Nephron (organoid): ENCODE results near the gene CCT8.
"Not testable (repeated sequence)": the region's sequence is repeated elsewhere in the genome, so short reads cannot be mapped to it uniquely, and the experiment has no call there.

Source experiments
- H3K27ac Mint-ChIP-seq, 3 experiments: 2 replicates each; pipeline ENCODE4 v1.8.0; 2020; ENCODE audit warnings: mixed read lengths in 3 of 3, mild to moderate bottlenecking in 2 of 3, moderate library complexity in 1 of 3
- H3K27me3 Mint-ChIP-seq: 2 replicates; pipeline ENCODE4 v1.8.0; 2021; ENCODE audit warnings: low read depth, mild to moderate bottlenecking, moderate library complexity, mixed read lengths
- H3K36me3 Mint-ChIP-seq: 2 replicates; pipeline ENCODE4 v1.8.0; 2020; ENCODE audit warnings: low read depth, mixed read lengths
- H3K4me1 Mint-ChIP-seq: 2 replicates; pipeline ENCODE4 v1.8.0; 2020; ENCODE audit warnings: mixed read lengths
- H3K4me3 Mint-ChIP-seq, 3 experiments: 2 replicates each; pipeline ENCODE4 v1.8.0; 2020; ENCODE audit warnings: mild to moderate bottlenecking in 3 of 3, mixed read lengths in 3 of 3, moderate library complexity in 2 of 3
- H3K9me3 Mint-ChIP-seq: 2 replicates; pipeline ENCODE4 v1.8.0; 2020; ENCODE audit warnings: mixed read lengths
- TF ChIP-seq, protein P1 (sequence below), 3 experiments: fragments of 200-600 bp; sonication (generic); IDR thresholded peaks; one replicate each; pipeline ENCODE4 v1.5.0; 2021; ENCODE audit warnings: antibody characterized with exemption in 3 of 3; ENCODE audit not compliant: unreplicated experiment in 3 of 3

The CCT8 gene

DNA sequence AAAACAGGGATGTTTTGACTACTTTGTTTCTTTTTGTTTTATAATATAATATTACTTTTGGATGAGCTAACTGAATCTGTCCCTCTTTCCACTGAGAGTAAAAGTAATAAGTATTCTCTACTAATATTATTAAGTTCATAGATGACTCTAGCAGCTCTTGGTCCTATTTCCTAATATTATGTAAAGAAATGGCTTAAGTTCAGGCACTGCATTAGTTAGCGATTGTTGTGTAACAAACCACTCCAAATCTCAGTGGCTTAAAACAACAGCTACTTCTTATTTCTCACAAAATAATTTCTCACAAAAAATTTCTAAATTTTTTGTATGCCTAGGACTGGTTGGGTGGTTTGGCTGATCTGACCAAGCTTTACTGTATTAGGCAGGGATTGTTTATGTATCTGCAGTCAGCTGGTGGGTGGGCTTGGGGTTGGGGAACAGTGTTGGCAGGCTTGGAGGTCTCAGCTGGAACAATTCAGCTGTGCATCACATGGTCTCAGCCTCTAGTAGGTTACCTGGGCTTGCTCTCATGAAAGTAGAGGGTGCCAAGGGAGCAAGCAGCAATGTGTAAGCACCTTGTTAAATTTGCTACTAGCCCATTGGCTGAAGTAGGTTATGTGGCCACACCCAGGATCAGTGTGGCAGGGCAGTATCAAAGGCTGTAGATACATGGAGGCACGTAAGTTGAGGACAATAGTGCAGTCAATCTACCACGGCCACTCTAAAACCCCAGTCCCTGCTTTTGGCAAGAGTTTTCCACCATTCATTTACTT lies 8.8 kb upstream of the CCT8 start:
- Mint-ChIP-seq H3K36me3 (no peaks in the 10 kb centered on the region), H3K27ac (no peak overlapping the region), H3K27me3 (no peaks in the 10 kb centered on the region), H3K4me1 (peaks cover 8% of the 10 kb centered on the region), H3K9me3 (no peaks in the 10 kb centered on the region), H3K4me3 (no peak overlapping the region)
- TF ChIP-seq, protein P1, sequence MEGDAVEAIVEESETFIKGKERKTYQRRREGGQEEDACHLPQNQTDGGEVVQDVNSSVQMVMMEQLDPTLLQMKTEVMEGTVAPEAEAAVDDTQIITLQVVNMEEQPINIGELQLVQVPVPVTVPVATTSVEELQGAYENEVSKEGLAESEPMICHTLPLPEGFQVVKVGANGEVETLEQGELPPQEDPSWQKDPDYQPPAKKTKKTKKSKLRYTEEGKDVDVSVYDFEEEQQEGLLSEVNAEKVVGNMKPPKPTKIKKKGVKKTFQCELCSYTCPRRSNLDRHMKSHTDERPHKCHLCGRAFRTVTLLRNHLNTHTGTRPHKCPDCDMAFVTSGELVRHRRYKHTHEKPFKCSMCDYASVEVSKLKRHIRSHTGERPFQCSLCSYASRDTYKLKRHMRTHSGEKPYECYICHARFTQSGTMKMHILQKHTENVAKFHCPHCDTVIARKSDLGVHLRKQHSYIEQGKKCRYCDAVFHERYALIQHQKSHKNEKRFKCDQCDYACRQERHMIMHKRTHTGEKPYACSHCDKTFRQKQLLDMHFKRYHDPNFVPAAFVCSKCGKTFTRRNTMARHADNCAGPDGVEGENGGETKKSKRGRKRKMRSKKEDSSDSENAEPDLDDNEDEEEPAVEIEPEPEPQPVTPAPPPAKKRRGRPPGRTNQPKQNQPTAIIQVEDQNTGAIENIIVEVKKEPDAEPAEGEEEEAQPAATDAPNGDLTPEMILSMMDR (IDR thresholded peaks at IDR 0.05; ENCODE audit: unreplicated experiment in 3 of 3), result no peak

DNA sequence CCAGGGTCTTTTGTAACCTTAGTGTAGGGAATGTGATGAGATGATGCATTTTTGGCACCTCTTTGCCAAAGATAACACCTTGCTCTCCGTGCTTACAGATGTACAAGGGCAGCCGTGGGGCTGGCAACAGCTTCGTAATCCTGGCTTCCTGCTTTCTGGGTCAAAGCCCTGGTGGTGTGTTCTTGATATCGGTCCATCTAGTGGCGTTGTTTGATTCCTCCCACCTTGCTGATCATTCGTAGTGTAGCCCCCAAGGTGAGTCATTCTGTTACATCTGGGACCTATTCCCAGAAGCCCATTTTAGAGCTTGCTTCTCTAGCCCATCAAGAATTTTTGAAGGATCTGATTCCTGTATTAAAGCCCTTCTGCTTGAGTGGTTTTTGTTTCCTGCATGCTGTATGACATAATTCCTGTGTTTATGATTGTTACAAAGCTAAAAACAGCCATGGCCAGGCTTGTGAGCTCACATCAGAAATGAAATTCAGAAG lies 7.0 kb upstream of the CCT8 start:
- no peak overlapping the region for H3K4me3 Mint-ChIP-seq
- TF ChIP-seq, protein P1 (IDR thresholded peaks at IDR 0.05; ENCODE audit: unreplicated experiment in 3 of 3), result no peak
- no peaks in the 10 kb centered on the region for H3K9me3 Mint-ChIP-seq

DNA sequence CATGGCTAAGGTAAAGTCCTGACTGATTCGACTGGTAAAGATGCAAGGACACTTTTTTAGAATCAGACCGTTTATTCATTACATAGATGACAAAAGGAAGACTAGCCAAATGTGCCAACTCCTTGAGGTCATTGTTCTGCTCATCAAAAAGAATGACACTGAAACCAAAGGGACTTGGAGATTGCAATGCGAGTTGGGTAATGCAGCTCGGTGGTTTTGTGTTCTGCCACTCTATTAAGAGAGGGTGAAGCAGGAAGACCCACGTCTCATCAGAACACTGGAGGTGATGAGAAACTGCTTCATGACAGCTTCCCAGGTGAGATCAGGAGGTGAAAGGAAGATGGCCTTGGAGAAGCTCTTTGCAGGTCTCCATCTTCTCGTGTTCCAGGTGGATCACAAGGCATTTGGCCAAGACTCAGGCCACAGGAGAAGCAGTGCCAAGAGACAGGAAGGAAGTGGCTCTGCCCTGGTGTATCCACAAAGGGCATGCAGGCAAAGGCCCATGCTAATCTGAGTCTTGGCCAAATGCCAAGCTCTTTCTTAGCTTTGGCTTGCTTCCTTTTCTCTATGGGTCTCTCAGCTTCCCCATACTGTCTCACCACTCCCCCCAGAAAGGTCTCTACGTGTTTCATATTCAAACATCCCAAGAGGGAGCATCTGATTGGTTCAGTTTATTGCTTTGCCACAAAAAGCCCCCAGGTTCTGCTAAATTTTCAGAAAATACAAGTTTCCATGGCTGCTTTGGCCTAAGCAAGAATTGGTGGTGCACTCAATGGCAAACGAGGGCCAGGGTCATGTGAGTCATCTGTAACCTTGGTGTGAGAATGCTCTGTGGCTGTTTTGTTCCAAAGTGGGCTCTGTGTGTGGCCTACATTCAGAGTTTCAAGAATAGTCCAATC lies 5.7 kb upstream of the CCT8 start:
- Mint-ChIP-seq H3K4me3 (no peak overlapping the region), H3K36me3 (no peaks in the 10 kb centered on the region), H3K27ac (no peak overlapping the region), H3K9me3 (no peaks in the 10 kb centered on the region), H3K27me3 (no peaks in the 10 kb centered on the region), H3K4me1 (no peaks in the 10 kb centered on the region)
- TF ChIP-seq, protein P1 (IDR thresholded peaks at IDR 0.05; ENCODE audit: unreplicated experiment in 3 of 3), result no peak

More for the DNA sequence above, 7.0 kb upstream of the CCT8 start:
- no peaks in the 10 kb centered on the region for H3K36me3 Mint-ChIP-seq
- H3K4me1 Mint-ChIP-seq, result no peaks in the 10 kb centered on the region
- no peaks in the 10 kb centered on the region for H3K27me3 Mint-ChIP-seq
- H3K27ac Mint-ChIP-seq, result peak overlapping the region in 1 of 3 experiments; percentile 18

DNA sequence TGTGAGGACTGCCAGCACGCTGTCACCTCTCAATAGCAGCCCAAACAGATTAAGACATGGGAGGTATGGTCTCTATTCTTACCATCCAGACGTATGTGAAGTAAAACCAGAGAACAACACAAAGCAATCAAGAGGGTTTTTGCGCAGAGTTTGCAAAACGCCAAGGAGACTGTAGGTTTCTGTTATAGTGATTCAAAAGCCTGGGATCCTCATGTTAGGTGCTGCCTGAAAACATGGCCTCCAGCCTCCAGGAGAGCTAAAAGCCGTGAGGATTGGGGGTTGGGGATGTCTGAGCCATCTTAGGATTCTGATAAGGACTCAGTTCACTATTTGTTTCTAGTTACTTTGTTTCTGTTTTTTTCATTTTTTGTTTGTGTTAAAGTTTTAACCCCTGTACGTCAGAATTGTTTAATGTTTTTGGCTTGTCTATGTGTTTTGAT lies 4.2 kb upstream of the CCT8 start:
- Mint-ChIP-seq H3K4me1 (peaks cover 14% of the 10 kb centered on the region), H3K9me3 (no peaks in the 10 kb centered on the region), H3K4me3 (no peak overlapping the region), H3K27ac (no peak overlapping the region), H3K27me3 (no peaks in the 10 kb centered on the region), H3K36me3 (no peaks in the 10 kb centered on the region)
- TF ChIP-seq, protein P1 (IDR thresholded peaks at IDR 0.05; ENCODE audit: unreplicated experiment in 3 of 3), result no peak

DNA sequence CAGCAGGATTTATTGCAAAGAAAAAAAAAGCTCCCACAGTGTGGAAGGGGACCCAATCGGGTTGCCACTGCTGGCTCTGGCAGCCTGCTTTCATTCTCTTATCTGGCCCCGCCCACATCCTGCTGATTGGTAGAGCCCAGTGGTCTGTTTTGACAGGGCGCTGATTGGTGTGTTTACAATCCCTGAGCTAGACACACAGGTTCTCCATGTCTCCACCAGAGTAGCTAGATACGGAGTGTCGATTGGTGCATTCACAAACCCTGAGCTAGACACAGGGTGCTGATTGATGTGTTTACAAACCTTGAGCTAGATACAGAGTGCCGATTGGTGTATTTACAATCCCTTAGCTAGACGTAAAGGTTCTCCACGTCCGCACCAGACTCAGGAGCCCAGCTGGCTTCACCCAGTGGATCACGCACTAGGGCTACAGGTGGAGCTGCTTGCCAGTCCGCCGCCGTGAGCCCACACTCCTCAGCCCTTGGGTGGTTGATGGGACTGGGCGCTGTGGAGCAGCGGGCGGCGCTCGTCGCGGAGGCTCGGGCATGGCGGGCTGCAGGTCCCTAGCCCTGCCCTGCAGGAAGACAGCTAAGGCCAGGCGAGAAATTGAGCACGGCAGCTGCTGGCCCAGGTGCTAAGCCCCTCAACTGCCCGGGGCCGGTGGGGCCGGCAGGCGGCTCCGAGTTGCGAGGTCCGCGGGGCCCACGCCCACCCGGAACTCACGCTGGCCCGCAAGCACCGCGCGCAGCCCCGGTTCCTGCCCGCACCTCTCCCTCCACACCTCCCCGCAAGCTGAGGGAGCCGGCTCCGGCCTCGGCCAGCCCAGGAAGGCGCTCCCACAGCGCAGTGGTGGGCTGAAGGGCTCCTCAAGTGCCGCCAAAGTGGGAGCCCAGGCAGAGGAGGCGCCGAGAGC lies 3.5 kb upstream of the CCT8 start:
- not testable (repeated sequence) for H3K27me3 Mint-ChIP-seq, H3K4me3 Mint-ChIP-seq, H3K9me3 Mint-ChIP-seq, H3K27ac Mint-ChIP-seq, H3K36me3 Mint-ChIP-seq
- H3K4me1 Mint-ChIP-seq, result peaks cover 21% of the 10 kb centered on the region
